ENCODE results near the gene ZNF710. TPM values are rescaled to one million over a fixed set of nuclear protein-coding genes. Genes with fewer than 3 reads are reported as not detected.
"Not testable (repeated sequence)": the region's sequence is repeated elsewhere in the genome, so short reads cannot be mapped to it uniquely, and the experiment has no call there.

Gene ZNF710
- polyA plus RNA-seq, 3 donors: 15.8 to 17.4 (median 16.9) TPM

DNA sequence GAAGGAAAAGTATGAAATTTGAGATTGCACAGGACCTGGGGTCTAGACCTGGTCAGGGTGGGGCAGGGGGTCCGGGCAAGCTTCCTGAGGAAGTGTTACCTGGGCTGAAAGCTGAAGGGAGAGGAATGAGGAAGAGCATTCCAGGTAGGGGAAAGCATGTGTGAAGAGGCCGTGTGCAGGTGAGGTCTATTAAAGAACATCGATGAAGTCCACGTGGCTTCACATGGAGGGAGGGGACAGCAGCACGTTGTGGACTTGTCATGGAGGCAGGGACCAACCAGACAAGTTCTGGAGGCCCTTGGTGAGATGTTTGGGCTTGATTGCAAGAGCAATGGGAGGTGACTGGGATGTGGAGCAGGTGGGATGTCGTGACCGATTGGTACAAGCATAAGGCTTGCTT lies 54.1 kb downstream of the ZNF710 start:
- DNase-seq (ENCODE audit: low read depth in 3 of 3, low spot score in 2 of 3): no peak

GRCh38 chr15:90056529-90056928 lies 55.4 kb downstream of the ZNF710 start:
- no peak for DNase-seq (ENCODE audit: low read depth in 3 of 3, low spot score in 2 of 3)

DNA sequence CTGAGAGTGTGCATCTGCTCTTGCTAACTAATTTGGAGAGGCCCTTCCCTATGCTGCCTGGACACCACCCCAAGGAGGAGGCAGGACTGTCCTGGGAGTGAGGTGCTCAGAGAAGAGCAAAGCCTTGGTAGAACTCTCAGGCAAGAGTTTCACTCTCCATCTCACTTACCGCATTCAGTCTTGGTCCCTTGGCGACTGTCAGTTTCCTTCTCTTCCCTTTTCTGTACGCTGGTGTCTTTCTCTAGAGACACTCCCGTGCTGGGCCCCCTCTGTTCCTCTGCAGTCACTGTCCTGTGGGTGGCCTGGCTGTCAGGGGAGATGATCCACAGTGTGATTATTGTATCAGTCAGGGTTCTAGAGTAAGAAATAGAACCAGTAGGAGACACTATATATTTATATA lies 57.2 kb downstream of the ZNF710 start:
- no peak for DNase-seq (ENCODE audit: low read depth in 3 of 3, low spot score in 2 of 3)

DNA sequence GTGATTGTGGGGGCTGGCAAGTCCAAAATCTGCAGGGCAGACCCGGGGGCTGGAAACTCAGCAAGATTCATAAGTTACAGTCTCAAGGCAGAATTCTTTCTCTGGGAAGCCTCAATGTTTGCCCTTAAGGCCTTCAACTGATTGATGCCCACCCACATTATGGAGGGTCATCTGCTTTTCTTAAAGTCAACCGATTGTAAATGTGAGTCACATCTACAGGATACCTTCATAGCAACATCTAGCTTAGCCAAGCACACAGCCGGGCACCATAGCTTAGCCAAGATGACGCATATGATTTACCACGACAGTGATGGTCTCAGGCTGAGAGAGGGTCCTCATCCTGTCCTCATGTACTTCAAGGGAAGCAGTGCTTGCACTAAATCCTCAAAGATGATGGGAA lies 57.7 kb downstream of the ZNF710 start:
- DNase-seq (ENCODE audit: low read depth in 3 of 3, low spot score in 2 of 3): no peak

DNA sequence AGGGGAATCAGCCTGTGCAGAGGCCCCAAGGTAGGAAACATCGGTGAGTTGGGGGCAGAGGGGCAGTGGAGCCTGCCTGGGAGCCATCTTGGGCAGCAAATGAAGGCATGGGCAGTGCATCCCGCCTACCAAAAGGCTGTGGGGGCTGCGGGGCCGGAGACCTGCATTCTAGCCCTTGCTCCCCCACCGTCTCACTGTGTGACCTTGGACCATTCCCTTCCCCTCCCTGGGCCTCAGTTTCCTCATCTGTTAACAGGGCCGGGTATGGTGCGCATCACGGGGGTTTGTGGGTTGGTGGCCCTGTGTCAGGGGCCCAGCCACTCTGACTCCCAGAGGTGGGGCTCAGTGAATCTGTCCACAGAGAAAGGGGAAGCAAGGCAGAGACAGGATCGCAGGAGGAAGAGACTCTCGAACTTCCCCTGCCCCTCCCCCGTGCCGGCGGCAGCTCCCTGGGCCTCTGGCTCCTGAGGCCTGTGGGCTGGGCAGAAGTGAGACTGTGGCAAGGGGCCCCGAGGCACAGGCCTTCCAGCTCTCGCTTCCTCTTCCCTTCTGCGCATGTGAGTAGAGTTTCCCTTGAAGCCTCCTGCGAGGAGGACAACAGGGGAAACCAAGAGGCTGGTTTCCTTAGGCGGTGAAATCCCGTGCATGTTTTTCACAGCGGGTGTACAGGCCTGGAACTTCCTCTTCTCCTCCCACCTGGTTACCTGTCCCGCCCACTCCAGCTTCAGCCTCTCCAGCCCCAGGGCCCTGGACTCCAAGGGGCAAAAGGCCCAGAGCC lies 58.3 kb downstream of the ZNF710 start:
- no peak for DNase-seq (ENCODE audit: low read depth in 3 of 3, low spot score in 2 of 3)

- no peak for DNase-seq (ENCODE audit: low read depth in 3 of 3, low spot score in 2 of 3)
Observed at GRCh38 chr15:90060797-90061196, 59.7 kb downstream of the ZNF710 start.

DNA sequence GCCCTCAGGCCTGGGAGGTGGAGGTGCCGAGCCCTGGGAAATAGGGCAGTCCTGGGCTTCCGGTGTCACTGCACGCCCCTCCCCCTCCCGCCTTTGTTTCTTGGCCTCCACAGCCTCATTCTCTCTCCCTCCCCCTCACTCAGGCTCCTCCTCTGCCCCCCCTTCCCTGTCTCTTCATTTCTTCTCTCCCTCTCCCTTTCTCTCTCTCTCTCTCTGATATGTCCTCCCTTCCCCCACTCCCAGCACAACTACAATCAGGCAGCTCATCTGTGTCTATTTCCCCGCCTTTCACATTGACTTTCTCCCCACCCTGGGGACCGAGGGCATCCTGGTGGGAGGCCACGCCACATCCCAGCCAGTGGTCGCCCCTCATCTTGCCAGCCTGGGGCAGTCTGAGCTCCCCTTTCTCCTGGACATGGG lies 60.9 kb downstream of the ZNF710 start:
- DNase-seq (ENCODE audit: low read depth in 3 of 3, low spot score in 2 of 3): no peak

DNA sequence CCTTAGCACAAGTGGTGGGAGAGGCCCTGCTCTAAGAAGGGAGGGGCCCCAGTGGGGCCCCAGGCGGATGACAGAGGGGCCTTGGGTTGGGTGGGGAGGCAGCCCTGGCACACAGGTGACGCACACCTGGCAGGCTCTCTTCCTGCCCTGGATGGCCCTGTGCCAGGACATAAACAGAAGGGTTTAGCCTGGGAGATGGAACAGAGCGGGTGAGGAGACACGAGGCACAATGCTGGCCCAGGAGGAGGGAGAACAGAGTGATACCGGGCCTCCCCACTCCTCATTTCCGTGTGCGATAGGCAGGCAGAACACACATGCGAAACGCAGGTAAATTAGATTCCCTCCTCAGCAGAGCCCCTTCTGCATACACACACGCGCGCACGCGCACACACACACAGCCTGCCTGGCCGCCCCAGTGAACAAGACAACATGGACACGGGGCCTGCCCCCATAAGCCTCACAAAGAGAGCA lies 61.4 kb downstream of the ZNF710 start:
- DNase-seq (ENCODE audit: low read depth in 3 of 3, low spot score in 2 of 3): no peak

DNA sequence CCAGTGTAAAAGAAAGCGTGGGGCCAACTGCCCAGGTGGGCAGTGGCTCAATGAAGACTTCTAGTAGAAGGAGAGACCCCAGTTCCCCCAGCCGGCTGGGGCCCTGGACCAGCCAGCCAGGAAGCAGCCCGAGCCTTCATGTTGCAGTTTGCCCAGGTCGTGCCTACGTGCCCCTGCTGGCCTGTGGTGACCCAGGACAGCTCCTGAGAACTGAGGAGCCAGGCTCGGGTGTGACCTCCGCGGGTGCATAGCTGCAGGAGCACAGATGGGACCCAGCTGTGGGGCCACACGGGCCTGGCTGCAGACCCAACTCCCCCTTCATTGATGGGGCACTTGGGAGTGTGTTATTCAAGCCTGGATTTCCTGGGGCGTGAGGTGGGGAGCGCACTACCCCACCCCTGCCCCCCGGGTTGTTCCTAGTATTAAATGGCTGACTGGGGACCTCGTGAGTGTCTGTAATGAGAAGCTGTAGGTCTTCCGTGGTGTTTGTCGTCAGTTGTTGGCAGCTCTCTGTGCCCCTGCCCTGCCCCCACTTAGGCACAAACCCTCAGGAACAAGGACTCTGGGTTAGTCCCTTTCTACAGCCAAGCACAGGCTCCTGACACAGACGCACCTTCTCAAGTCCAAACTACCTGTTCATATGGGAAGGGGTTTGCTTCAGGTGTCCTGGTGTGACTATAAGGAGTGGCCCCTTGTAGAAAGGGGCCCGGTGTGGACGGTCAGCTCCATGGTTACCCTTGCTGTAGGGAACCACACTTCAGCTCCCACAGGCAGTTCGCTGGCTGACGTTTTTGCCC lies 62.0 kb downstream of the ZNF710 start:
- DNase-seq (ENCODE audit: low read depth in 3 of 3, low spot score in 2 of 3): no peak

- DNase-seq (ENCODE audit: low read depth in 3 of 3, low spot score in 2 of 3): no peak
Observed at GRCh38 chr15:90063770-90064247, 62.7 kb downstream of the ZNF710 start.

DNA sequence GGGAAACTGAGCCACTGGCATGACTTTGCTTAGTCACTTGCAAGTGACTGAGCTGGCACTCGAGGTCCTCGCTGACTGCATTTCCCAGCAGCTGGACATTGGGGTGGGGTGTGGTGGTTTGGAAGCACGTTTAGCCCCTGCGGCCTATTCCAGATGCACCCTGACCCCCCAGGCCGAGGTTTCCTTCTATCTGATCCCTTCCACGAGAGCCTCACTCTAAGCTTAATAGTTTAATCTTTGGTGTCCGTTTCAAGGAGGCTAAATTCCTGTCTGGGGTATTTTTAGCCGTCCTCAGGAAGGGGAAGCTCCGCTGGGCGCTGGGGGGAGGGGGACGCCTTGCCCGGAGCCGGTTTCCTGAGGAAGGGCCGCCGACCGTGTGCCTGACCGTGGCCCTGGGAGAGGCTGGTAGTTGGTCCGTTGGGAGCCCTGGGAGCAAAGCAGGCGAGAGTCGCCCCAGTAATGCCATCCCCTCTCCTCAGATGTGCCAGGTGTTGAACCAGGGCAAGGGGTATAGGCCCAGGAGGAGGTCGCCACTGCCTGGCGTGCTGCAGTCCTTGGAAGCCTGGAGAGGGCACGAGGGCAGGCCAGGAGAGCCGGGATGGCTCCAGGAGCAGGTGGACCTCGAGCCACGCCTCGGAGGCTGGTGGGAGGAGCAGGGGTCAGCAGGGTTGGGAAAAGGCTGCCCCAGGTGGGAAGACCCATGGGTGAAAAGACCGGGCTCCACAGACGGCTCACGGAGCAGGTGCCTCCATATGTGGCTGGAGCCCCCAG lies 64.0 kb downstream of the ZNF710 start:
- no peak for DNase-seq (ENCODE audit: low read depth in 3 of 3, low spot score in 2 of 3)

DNA sequence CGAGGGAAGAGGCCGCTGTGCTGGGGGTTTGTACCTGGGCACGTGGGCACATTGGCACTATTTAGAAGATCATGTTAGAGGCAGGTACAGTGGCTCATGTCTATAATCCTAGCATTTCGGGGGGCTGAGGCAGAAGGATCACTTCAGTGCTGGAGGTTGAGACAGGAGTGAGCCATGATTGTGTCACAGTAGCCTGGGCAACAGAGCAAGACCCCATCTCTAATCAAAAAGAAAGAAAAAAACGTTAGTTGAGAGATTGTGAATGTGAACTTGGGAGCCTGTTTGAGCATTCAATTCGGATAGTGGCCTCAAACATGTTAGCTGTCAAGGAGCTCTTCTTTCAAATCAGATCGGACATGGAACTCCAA lies 64.5 kb downstream of the ZNF710 start:
- no peak for DNase-seq (ENCODE audit: low read depth in 3 of 3, low spot score in 2 of 3)

DNA sequence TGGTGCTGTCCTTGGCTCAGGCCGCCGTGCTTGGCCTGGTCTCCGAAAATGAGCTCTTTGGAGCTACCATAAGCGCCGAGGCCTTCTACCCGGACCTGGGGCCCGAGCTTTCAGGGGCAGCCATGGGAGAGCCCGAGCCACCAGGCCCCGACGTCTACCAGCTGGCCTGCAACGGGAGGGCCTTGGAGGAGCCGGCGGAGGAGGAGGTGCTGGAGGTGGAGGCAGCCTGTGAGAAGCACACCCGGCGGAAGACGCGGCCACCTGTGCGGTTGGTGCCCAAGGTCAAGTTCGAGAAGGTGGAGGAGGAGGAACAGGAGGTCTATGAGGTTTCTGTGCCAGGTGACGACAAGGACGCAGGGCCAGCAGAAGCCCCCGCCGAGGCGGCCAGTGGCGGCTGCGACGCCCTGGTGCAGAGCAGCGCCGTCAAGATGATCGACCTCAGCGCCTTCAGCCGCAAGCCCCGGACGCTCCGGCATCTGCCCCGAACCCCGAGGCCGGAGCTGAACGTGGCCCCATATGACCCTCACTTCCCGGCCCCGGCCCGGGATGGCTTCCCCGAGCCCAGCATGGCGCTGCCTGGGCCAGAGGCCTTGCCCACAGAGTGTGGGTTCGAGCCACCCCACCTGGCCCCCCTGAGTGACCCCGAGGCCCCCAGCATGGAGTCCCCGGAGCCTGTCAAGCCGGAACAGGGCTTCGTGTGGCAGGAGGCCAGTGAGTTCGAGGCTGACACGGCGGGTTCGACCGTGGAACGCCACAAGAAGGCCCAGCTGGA lies 66.2 kb downstream of the ZNF710 start:
- no peak for DNase-seq (ENCODE audit: low read depth in 3 of 3, low spot score in 2 of 3)

- DNase-seq (ENCODE audit: low read depth in 3 of 3, low spot score in 2 of 3): no peak
Observed at GRCh38 chr15:90067953-90068606, 67.0 kb downstream of the ZNF710 start.

- DNase-seq (ENCODE audit: low read depth in 3 of 3, low spot score in 2 of 3): not testable (repeated sequence)
Observed at GRCh38 chr15:90070623-90071022, 69.5 kb downstream of the ZNF710 start.

DNA sequence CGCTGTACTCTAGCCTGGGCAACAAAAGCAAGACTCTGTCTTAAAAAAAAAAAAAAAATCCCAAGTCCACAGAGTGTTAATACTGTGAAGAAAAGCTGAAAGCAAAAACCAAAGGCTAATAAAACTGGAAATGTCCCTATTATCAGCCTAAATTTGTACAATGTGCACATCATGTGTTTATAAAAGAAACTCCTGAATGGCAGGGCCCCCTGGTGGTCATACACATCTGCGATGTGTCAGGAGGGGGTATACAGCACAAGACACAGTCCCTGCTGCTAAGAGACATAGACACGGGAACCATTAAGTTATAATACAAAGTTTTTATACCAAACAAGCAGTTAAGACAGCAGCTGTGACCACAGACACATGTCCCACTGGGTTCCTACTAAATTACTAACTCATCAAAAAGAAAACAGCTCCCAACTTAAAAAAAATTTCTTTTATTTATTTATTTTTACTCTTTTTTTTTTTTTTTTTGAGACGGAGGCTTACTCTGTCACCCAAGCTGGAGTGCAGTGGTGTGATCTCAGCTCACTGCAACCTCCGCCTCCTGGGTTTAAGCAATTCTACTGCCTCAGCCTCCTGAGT lies 70.2 kb downstream of the ZNF710 start:
- DNase-seq (ENCODE audit: low read depth in 3 of 3, low spot score in 2 of 3): peak in 1 of 3 donors; percentile 69

DNA sequence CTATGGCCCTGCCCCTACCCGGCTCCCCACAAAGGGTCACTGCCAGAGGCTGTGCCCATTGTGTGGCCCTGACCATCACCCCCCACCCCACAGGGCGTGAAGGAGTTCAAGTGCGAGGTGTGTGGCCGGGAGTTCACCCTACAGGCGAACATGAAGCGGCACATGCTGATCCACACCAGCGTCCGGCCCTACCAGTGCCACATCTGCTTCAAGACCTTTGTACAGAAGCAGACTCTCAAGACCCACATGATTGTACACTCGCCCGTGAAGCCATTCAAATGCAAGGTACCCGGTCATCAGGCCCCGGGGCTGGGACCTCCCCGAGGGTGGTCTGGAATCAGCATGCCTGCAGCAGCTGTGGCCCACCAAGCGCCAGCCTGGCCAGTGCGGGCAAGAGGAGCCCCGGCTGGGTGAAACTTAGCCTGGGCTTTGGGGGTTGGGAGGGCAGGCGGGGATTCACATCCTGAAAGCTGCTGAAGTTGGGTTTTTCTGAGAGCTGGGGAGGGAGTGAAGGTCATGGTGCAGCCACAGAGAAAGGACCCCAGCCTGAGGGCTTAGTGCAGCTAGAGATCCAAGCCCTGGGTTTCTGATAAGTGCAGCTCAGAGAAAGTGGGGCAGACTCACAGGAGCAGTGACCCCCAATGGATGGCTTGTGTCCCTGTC lies 72.0 kb downstream of the ZNF710 start:
- no peak for DNase-seq (ENCODE audit: low read depth in 3 of 3, low spot score in 2 of 3)

- no peak for DNase-seq (ENCODE audit: low read depth in 3 of 3, low spot score in 2 of 3)
Observed at GRCh38 chr15:90074023-90074422, 72.9 kb downstream of the ZNF710 start.

GRCh38 chr15:90074916-90075315 lies 73.8 kb downstream of the ZNF710 start:
- DNase-seq (ENCODE audit: low read depth in 3 of 3, low spot score in 2 of 3): no peak

All from right renal cortex interstitium (tissue), 3 donors.